Left lobe of liver (tissue), 2 donors: ENCODE results near the gene PTCD2. TPM values are rescaled to one million over a fixed set of nuclear protein-coding genes. Genes with fewer than 3 reads are reported as not detected.
A peak's percentile ranks its signal among the peaks of the same experiment; 100 is the strongest.
"Not testable (repeated sequence)": the region's sequence is repeated elsewhere in the genome, so short reads cannot be mapped to it uniquely, and the experiment has no call there.

Source experiments
- ATAC-seq: fragments of 200-7000 bp; cut with Tn5 transposase; one replicate; pipeline ENCODE4 v1.9.1; 2020; ENCODE audit warnings: mild to moderate bottlenecking, moderate library complexity
- DNase-seq: peaks from one replicate; pipeline ENCODE4 v3.0.0-alpha.2; 2020; ENCODE audit warnings: low spot score
- total RNA-seq: library from RNA; stranded (reverse); gene quantifications from one replicate; pipeline ENCODE4 v1.2.1, GENCODE V29; 2021
- donor health status: DM: no; HTN: no; CAD: no; lungs with moderate emphysema.
- donor health status: DM: no; HTN: yes; CAD: no.

Gene PTCD2
- total RNA-seq, 1 donor from 2014 or later: 6.5 TPM

GRCh38 chr5:72377910-72378638 is 57.9 kb downstream of the PTCD2 start:
- no peak for DNase-seq
- no peak for ATAC-seq

GRCh38 chr5:72378639-72379289 is 58.6 kb downstream of the PTCD2 start:
- ATAC-seq: no peak
- no peak for DNase-seq

DNA sequence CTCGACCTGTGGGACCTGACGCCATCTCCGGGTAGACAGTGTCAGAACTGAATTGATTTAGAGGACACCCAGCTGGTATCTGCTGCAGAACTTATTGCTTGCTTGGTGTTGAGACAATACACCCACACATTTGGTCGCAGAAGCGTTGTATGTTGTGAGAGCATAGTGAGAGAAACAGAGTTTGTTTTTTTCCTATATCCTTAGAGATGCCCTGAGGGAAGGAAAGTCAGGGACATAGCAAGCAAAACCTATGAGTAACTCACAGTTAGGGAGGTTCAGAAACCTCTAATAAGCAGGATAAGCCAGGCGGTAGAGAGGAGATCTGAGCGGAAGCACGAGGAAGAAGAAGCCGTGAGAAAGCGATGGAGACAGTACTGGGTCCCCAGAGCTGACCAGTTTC is 59.8 kb downstream of the PTCD2 start:
- DNase-seq: no peak
- no peak for ATAC-seq

GRCh38 chr5:72380492-72381274 is 60.5 kb downstream of the PTCD2 start:
- ATAC-seq (no peak), DNase-seq (no peak)

DNA sequence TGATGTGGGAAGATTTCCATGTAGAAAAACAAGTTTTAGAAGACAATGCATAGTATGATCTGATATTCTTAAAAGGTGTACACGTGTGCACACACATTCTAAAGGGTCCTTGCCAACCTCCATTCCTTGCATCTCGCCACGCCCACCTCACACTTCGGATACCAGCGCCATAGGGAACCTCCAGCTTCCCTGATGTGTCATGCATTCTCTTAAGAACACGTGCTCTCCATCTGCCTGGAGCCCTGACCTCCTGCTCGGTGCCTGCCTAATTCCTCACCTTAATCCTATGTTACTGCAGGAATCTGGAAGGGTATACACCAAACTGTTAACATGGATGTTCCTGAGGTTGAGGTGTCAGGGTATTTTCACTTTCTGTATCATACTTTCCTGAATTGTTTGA is 63.1 kb downstream of the PTCD2 start:
- ATAC-seq: no peak
- no peak for DNase-seq

GRCh38 chr5:72383726-72384125 is 63.6 kb downstream of the PTCD2 start:
- ATAC-seq (no peak), DNase-seq (no peak)

DNA sequence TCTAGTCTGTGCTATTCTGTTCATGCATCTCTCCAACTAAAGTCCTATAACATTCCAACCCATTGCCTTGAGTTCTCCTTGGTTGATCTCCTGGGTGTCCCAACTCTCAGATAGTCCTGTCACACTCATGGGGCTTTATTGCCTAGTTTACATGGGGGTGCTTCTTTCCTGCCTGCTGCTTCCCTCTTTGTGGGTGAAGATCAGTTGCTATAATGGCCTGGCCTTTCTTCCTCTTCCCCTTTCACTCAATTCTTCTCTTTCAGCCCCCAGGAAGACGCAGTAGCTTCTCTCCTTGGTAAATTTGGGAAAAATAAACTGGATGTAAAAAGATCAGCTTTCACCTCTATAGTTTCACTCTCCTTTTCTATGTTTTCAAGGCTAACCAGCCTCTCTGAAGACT is 66.5 kb downstream of the PTCD2 start:
- no peak for ATAC-seq
- no peak for DNase-seq

GRCh38 chr5:72387985-72388384 is 67.8 kb downstream of the PTCD2 start:
- no peak for ATAC-seq

DNA sequence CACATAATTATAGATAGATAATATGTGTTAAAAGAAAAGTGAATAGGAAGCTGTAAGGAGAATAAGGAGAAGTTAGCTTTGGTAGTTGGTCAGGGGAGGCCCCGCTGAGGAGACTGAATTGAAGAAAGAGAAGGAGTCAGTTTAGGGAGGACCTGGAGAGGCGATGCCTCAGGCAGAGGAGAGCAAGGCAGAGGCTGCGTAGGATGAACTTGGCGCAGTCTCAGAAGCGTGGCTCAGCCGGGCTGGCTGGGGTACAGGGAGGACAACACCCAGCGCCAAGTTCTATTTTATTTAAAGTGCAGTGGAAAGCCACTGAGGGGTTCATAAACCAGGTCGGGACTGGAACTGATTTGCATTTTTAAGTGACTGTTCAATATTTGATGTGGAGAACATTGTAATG is 68.5 kb downstream of the PTCD2 start:
- DNase-seq: no peak
- ATAC-seq: no peak

More at GRCh38 chr5:72387985-72388384, 67.8 kb downstream of the PTCD2 start:
- no peak for DNase-seq

- DNase-seq: no peak
- no peak for ATAC-seq
These were observed 70.7 kb downstream of the PTCD2 start for GRCh38 chr5:72390836-72391235.

DNA sequence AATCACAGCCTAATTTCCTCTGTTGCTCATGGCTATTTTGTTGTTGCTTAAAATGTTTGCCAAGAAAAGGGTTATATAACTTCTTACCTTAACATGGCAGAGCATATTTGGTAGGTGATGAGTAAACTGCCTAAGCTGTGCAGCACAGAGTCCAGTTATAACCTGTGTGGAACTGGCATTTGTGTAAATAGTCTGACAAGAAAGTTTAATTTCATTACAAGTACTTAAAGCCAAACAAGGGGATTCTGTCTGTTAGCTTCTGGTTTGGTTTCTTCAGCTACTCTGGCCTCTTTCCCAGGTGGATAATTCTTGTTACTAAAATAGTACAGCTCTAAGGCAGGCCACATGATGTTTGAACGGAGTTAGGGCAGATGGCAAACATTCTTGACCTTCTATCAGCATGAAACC is 72.2 kb downstream of the PTCD2 start:
- no peak for DNase-seq
- no peak for ATAC-seq

GRCh38 chr5:72393052-72393451 is 72.9 kb downstream of the PTCD2 start:
- DNase-seq (no peak), ATAC-seq (no peak)

GRCh38 chr5:72394688-72395087 is 74.5 kb downstream of the PTCD2 start:
- DNase-seq (no peak), ATAC-seq (peak; percentile 53)

- DNase-seq (no peak), ATAC-seq (no peak)
These were observed 77.7 kb downstream of the PTCD2 start for GRCh38 chr5:72397836-72398235.

DNA sequence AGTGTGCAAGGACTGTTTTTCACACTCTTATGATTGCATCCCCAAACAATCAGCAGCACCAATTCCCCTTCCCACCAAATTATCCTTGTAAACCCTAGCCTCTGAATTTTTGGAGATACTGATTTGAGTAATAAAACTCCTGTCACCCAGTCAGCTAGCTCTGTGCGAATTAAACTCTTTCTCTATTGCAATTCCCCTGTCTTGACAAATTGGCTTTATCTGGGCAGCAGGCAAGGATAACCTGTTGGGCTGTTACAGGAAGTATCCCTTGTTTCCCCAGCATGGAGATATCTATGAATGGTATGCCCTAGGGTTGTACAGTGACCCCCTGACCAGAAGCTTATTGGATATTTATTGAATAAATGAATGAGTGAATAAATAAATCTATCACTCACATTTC is 80.8 kb downstream of the PTCD2 start:
- ATAC-seq (no peak), DNase-seq (no peak)

DNA sequence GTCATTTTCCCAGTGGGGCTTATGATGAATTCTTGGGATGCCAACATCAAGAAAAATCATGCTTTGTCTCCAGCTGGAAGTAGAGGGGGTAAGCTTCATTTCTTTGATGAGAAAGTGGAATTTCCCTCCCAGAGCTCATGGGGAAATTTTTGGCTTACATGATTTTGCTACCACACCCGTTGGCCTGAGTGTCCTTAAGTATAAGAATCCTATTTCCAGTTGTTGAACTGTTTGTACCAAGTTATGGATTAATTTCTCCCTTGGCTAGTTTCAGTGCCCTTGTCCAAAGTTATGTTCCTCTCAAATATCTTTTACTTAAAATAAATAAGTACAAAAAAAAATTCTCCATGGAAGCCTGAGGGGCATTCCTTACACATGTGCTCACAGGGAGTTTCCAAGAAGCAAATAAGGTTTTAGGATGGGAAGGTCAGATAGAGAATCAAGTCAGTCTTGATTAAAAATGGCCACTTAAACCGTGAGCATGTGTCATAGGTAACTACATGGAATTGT is 82.3 kb downstream of the PTCD2 start:
- no peak for ATAC-seq

DNA sequence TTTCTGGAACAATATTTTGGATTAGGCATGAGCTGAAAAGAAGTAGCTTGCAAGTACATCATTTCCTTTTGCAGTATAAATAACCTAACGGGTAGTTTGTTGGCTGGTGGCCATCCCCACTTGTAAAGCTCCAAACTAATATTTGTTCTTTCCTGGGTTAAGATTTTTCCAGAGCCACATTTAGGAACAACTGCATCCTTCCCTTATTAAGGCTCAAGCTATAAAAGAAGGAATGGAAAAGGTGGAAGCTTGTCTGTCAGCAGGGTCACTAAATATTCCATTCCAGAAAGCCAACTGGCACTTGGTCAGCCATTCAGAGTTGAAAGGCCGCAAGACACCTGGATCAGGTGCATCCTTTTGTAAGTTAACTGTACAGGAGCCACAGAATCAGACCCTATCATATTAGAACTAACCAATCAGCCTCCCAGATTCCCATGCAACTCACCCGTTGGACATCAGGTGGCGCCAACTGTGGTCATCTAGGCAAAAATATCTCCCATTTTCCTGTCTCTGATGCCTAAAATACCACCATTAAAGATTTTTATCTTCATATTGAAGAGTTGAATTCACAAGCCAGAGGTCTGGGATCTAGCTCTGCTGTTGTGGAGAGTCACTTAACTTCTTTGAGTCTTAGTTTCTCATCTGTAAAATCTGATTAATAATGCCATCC is 82.9 kb downstream of the PTCD2 start:
- DNase-seq (no peak), ATAC-seq (no peak)

More for the DNA sequence above, 82.3 kb downstream of the PTCD2 start:
- no peak for DNase-seq

GRCh38 chr5:72404771-72405170 is 84.6 kb downstream of the PTCD2 start:
- not testable (repeated sequence) for DNase-seq, ATAC-seq

DNA sequence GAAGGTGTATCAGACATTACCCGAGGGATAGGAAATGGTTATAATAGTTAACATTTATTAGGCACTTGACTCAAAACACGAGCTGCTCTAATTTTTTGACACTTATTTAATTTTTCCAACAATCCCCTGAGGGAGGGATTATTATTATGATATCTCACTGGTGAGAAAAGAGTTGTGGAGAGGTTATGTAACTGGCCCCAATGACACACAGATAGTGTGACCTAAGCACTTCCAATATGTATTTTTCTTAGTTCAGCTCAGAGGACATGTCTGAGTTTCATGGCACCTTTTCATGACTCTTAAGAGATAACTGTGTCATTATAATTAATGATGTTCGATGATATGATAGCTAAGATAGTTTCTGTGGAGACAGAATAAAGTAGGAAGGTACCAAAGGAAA is 86.9 kb downstream of the PTCD2 start:
- ATAC-seq (no peak), DNase-seq (no peak)

GRCh38 chr5:72407541-72407940 is 87.4 kb downstream of the PTCD2 start:
- DNase-seq: no peak
- ATAC-seq: no peak

- ATAC-seq (no peak), DNase-seq (no peak)
These were observed 88.0 kb downstream of the PTCD2 start for GRCh38 chr5:72408127-72408526.
